HCT116 (cell line): ENCODE measurements around the gene BMP5. TPM values are rescaled to one million over a fixed set of nuclear protein-coding genes. Genes with fewer than 3 reads are reported as not detected.

Experiments
- ATAC-seq: fragments of 200-7000 bp; cut with Tn5 transposase; 2 replicates; pipeline ENCODE4 v1.9.1; 2020; ENCODE audit warnings: mild to moderate bottlenecking, moderate library complexity
- BruUV-seq: library from RNA; stranded (reverse); fragments of 400-500 nt; replicated peaks from 2 replicates; lab custom pipeline; 2021; lab: Mats Ljungman, UMichigan
- CTCF ChIA-PET: fragments of 300-600 bp; sonication (Branson Sonifier 250); formaldehyde crosslinking; loops from one replicate; lab custom pipeline; 2021; ENCODE audit warnings: antibody characterized with exemption; lab: Charles Lee
- POLR2A ChIA-PET: fragments of 300-600, 350-600 bp; sonication (Branson Sonifier 250); formaldehyde crosslinking; loops from one replicate; lab custom pipeline; 2021; ENCODE audit warnings: antibody characterized with exemption; lab: Charles Lee
- RAD21 ChIA-PET, 2 experiments: fragments of 300-600 bp; sonication (Branson Sonifier 250); formaldehyde crosslinking; loops; one replicate each; lab custom pipeline; 2023; ENCODE audit warnings: low total read pairs in 2 of 2; ENCODE audit not compliant: uncharacterized antibody in 2 of 2, unreplicated experiment in 2 of 2, low non-redundant PET in 1 of 2; lab: Charles Lee
- DNase-seq: peaks from one replicate; pipeline ENCODE4 v3.0.0-alpha.2; 2010; ENCODE audit warnings: low read depth, low spot score
- H2AFZ ChIP-seq: fragments of 200-600 bp; shearing (Covaris generic), sonication (generic); 2 replicates; pipeline ENCODE4 v1.6.1; 2017; ENCODE audit warnings: low read depth, mixed run types, mixed read lengths, antibody characterized with exemption, low read length; ENCODE audit not compliant: poor library complexity, severe bottlenecking
- H3K27ac ChIP-seq: 2 replicates; pipeline ENCODE4 v1.5.1; 2012; ENCODE audit warnings: low read depth, low read length
- H3K27me3 ChIP-seq: fragments of 200-600 bp; sonication (generic); 2 replicates; pipeline ENCODE4 v1.6.1; 2016; ENCODE audit warnings: mixed run types, low read length, mixed read lengths; ENCODE audit not compliant: insufficient read depth
- H3K36me3 ChIP-seq, 2 experiments: fragments of 200-500 bp in 1 of 2; fragments of 200-600 bp in 1 of 2; sonication (Bioruptor generic) in 1 of 2; sonication (generic) in 1 of 2; 2 replicates each; pipeline versions ENCODE4 v1.5.1 to v1.6.1; 2014 to 2016; ENCODE audit warnings: low read length in 2 of 2, inconsistent platforms in 1 of 2, mixed read lengths in 1 of 2, mixed run types in 1 of 2; ENCODE audit not compliant: insufficient read depth in 2 of 2, control insufficient read depth in 1 of 2
- H3K4me1 ChIP-seq, 2 experiments: fragments of 200-600 bp in 1 of 2; sonication (generic) in 1 of 2; 2 replicates each; pipeline versions ENCODE4 v1.5.1 to v1.6.1; 2012 to 2017; ENCODE audit warnings: low read length in 2 of 2, inconsistent platforms in 1 of 2, mild to moderate bottlenecking in 1 of 2, mixed read lengths in 1 of 2, mixed run types in 1 of 2, moderate library complexity in 1 of 2; ENCODE audit not compliant: insufficient read depth in 2 of 2, control insufficient read depth in 1 of 2
- H3K4me2 ChIP-seq: fragments of 200-600 bp; sonication (generic); 2 replicates; pipeline ENCODE4 v1.6.1; 2017; ENCODE audit warnings: mixed run types, low read length, mixed read lengths
- H3K4me3 ChIP-seq, 2 experiments: fragments of 200-600 bp in 1 of 2; sonication (generic) in 1 of 2; replicated peaks in 1 of 2; 2 replicates each; pipeline ENCODE4 v1.5.1; 2011 to 2016; ENCODE audit warnings: low read length in 2 of 2, control low read depth in 1 of 2, low read depth in 1 of 2, mild to moderate bottlenecking in 1 of 2, mixed read lengths in 1 of 2, mixed run types in 1 of 2
- H3K79me2 ChIP-seq: fragments of 200-600 bp; sonication (generic); 2 replicates; pipeline ENCODE4 v1.6.1; 2017; ENCODE audit warnings: mild to moderate bottlenecking, mixed run types, low read length, moderate library complexity, mixed read lengths; ENCODE audit not compliant: insufficient read depth
- H3K9ac ChIP-seq: fragments of 200-600 bp; sonication (generic); 2 replicates; pipeline ENCODE4 v1.6.1; 2016; ENCODE audit warnings: low read length, mixed read lengths
- H3K9me2 ChIP-seq: fragments of 200-600 bp; sonication (generic), shearing (Covaris generic); 2 replicates; pipeline ENCODE4 v1.6.1; 2017; ENCODE audit warnings: mixed run types, mild to moderate bottlenecking, moderate library complexity; ENCODE audit not compliant: insufficient read depth
- H3K9me3 ChIP-seq, 2 experiments: fragments of 200-500 bp in 1 of 2; fragments of 200-600 bp in 1 of 2; sonication (Bioruptor generic) in 1 of 2; sonication (generic) in 1 of 2; 2 replicates each; pipeline ENCODE4 v1.6.1; 2014 to 2017; ENCODE audit warnings: low read length in 2 of 2, mixed read lengths in 2 of 2, inconsistent platforms in 1 of 2, low read depth in 1 of 2, mild to moderate bottlenecking in 1 of 2, mixed run types in 1 of 2, moderate library complexity in 1 of 2; ENCODE audit not compliant: control insufficient read depth in 1 of 2, insufficient read depth in 1 of 2
- H4K20me1 ChIP-seq: fragments of 200-600 bp; sonication (generic), shearing (Covaris generic); 2 replicates; pipeline ENCODE4 v1.6.1; 2017; ENCODE audit warnings: mixed run types, mild to moderate bottlenecking, moderate library complexity; ENCODE audit not compliant: insufficient read depth
- ATF3 ChIP-seq: IDR thresholded peaks from 2 replicates; pipeline ENCODE4 v1.6.1; 2012
- CBX3 ChIP-seq: IDR thresholded peaks from 2 replicates; pipeline ENCODE4 v1.6.1; 2012; ENCODE audit warnings: low read depth
- CTCF ChIP-seq, 3 experiments: fragments of 200-600 bp in 1 of 3; sonication (generic) in 1 of 3; IDR thresholded peaks in 2 of 3; conservative IDR thresholded peaks in 1 of 3; 2 replicates each; pipeline ENCODE4 v1.5.1; 2012 to 2017; ENCODE audit warnings: low read depth in 2 of 3, low read length in 2 of 3, antibody characterized with exemption in 1 of 3, borderline replicate concordance in 1 of 3, control low read depth in 1 of 3, mild to moderate bottlenecking in 1 of 3, mixed read lengths in 1 of 3, mixed run types in 1 of 3, moderate library complexity in 1 of 3; ENCODE audit not compliant: insufficient read depth in 1 of 3
- EZH2 ChIP-seq: fragments of 200-600 bp; sonication (generic); IDR thresholded peaks from 2 replicates; pipeline ENCODE4 v1.6.1; 2017; ENCODE audit warnings: antibody characterized with exemption, mixed run types
- FOSL1 ChIP-seq: IDR thresholded peaks from 2 replicates; pipeline ENCODE4 v1.6.1; 2012; ENCODE audit warnings: low read depth
- MAX ChIP-seq: IDR thresholded peaks from 2 replicates; pipeline ENCODE4 v1.6.1; 2012
- POLR2AphosphoS5 ChIP-seq: IDR thresholded peaks from 2 replicates; pipeline ENCODE4 v1.6.1; 2011; ENCODE audit warnings: mild to moderate bottlenecking, low read depth, low read length, moderate library complexity
- RAD21 ChIP-seq: IDR thresholded peaks from 2 replicates; pipeline ENCODE4 v1.6.1; 2012; ENCODE audit warnings: low read depth, mild to moderate bottlenecking
- SRF ChIP-seq: IDR thresholded peaks from 2 replicates; pipeline ENCODE4 v1.6.1; 2012; ENCODE audit warnings: low read depth
- TCF7L2 ChIP-seq: IDR thresholded peaks from 2 replicates; pipeline ENCODE4 v1.7.0; 2011; ENCODE audit warnings: borderline replicate concordance, inconsistent platforms; ENCODE audit not compliant: insufficient read depth, insufficient read length; ENCODE audit errors: extremely low read depth
- ZBTB33 ChIP-seq: IDR thresholded peaks from 2 replicates; pipeline ENCODE4 v1.6.1; 2011; ENCODE audit warnings: mild to moderate bottlenecking, low read length, moderate library complexity; ENCODE audit not compliant: insufficient replicate concordance; ENCODE audit errors: extremely low read depth
- ZFX ChIP-seq: fragments of 450-650 bp; IDR thresholded peaks from 2 replicates; pipeline ENCODE4 v1.6.1; 2017
- ZNF274 ChIP-seq: fragments of 200-500 bp; sonication (Bioruptor generic); IDR thresholded peaks from 2 replicates; pipeline ENCODE4 v1.6.1; 2014; ENCODE audit warnings: mild to moderate bottlenecking, low read depth, low read length, inconsistent platforms
- intact Hi-C: fragments of 100-400 bp; cut with micrococcal nuclease; formaldehyde crosslinking; loops from 2 replicates; pipeline ENCODE4 v1.10.0; 2022
- total RNA-seq: library from RNA; stranded (reverse); gene quantifications from one replicate; pipeline ENCODE4 v1.2.1, GENCODE V29; 2021; ENCODE audit not compliant: unreplicated experiment

BMP5 gene
- total RNA-seq, 1 experiment from 2014 or later: not detected

- no peaks in the 10 kb centered on the region for H4K20me1 ChIP-seq
- intact Hi-C loops: no loop called here
- no peak for DNase-seq
- peaks cover 4% of the 10 kb centered on the region for H3K27me3 ChIP-seq
- no peaks in the 10 kb centered on the region for H3K9me3 ChIP-seq
- no peaks in the 10 kb centered on the region for H3K9me2 ChIP-seq
- H3K79me2 ChIP-seq: no peaks in the 10 kb centered on the region
- POLR2A ChIA-PET: no interaction called here
- CTCF ChIA-PET: no interaction called here
- no peak overlapping the region for H3K4me3 ChIP-seq
- H3K4me2 ChIP-seq: no peak overlapping the region
- RAD21 ChIA-PET: no interaction called here
- no peak overlapping the region for H3K27ac ChIP-seq
- no peaks in the 10 kb centered on the region for H3K36me3 ChIP-seq
- TF ChIP-seq MAX (no peak), CTCF (IDR thresholded peaks at IDR 0.05 in 2 of 3, conservative IDR thresholded peaks at IDR 0.05 in 1 of 3; ENCODE audit: borderline replicate concordance in 1 of 3, insufficient read depth in 1 of 3, low read depth in 2 of 3, low read length in 2 of 3) (no peak), POLR2AphosphoS5 (no peak), SRF (no peak), CBX3 (no peak), ZNF274 (no peak), TCF7L2 (no peak)
- no peaks in the 10 kb centered on the region for H3K4me1 ChIP-seq
- BruUV-seq: no TSS peak
- ATAC-seq: no peak
- H3K9ac ChIP-seq: no peak overlapping the region
- no peak overlapping the region for H2AFZ ChIP-seq
Observed at GRCh38 chr6:55726144-55726543, 149.2 kb downstream of the BMP5 start.

- ATAC-seq (no peak), DNase-seq (no peak)
- intact Hi-C loops: no loop called here
- Histone ChIP-seq H3K4me3 (no peak overlapping the region), H3K4me1 (peaks cover 0 to 3% of the 10 kb centered on the region in 2 experiments; a peak in 1 of 4 replicates), H3K27ac (no peak overlapping the region), H3K9me3 (no peaks in the 10 kb centered on the region), H4K20me1 (no peaks in the 10 kb centered on the region; the same call in 1 of the 2 replicates), H3K36me3 (no peaks in the 10 kb centered on the region), H3K9ac (no peak overlapping the region), H3K27me3 (peaks cover 10% of the 10 kb centered on the region; the same call in 1 of the 2 replicates), H3K79me2 (no peaks in the 10 kb centered on the region), H3K4me2 (no peak overlapping the region), H2AFZ (no peak overlapping the region), H3K9me2 (no peaks in the 10 kb centered on the region)
- CTCF ChIA-PET: no interaction called here
- no peak for TF ChIP-seq ZFX
- TF ChIP-seq TCF7L2: no peak
- TF ChIP-seq EZH2: no peak
- no peak for TF ChIP-seq CTCF (IDR thresholded peaks at IDR 0.05 in 2 of 3, conservative IDR thresholded peaks at IDR 0.05 in 1 of 3; ENCODE audit: borderline replicate concordance in 1 of 3, insufficient read depth in 1 of 3, low read depth in 2 of 3, low read length in 2 of 3)
- TF ChIP-seq ZBTB33: no peak
- TF ChIP-seq RAD21: no peak
- no peak for TF ChIP-seq SRF
- no peak for TF ChIP-seq CBX3
- TF ChIP-seq FOSL1: no peak
- no peak for TF ChIP-seq ATF3
- RAD21 ChIA-PET: no interaction called here
- POLR2A ChIA-PET: no interaction called here
- BruUV-seq: no TSS peak
Observed at GRCh38 chr6:55714831-55715230, 160.6 kb downstream of the BMP5 start.
